Activated naive CD4-positive, alpha-beta T cell treated with Interleukin-2 at 50 U/mL for 16 hours (primary cell): ENCODE measurements around the gene COL6A5.
"Not testable (repeated sequence)": the region's sequence is repeated elsewhere in the genome, so short reads cannot be mapped to it uniquely, and the experiment has no call there.

Source experiments
- DNase-seq: peaks from one replicate; pipeline ENCODE4 v3.0.0-alpha.2; 2020

The COL6A5 gene

GRCh38 chr3:130386604-130387263 lies 41.3 kb downstream of the COL6A5 start:
- no peak for DNase-seq

GRCh38 chr3:130389743-130390478 lies 44.4 kb downstream of the COL6A5 start:
- DNase-seq, result no peak

- no peak for DNase-seq
These were observed 46.8 kb downstream of the COL6A5 start for GRCh38 chr3:130392266-130392665.

- DNase-seq, result no peak
These were observed 48.1 kb downstream of the COL6A5 start for GRCh38 chr3:130393594-130393993.

- no peak for DNase-seq
These were observed 49.9 kb downstream of the COL6A5 start for GRCh38 chr3:130395331-130395730.

- DNase-seq, result no peak
These were observed 50.4 kb downstream of the COL6A5 start for GRCh38 chr3:130395916-130396315.

- no peak for DNase-seq
These were observed 58.9 kb downstream of the COL6A5 start for GRCh38 chr3:130404401-130404800.

- no peak for DNase-seq
These were observed 60.5 kb downstream of the COL6A5 start for GRCh38 chr3:130405956-130406355.

GRCh38 chr3:130408253-130408652 lies 62.8 kb downstream of the COL6A5 start:
- DNase-seq, result not testable (repeated sequence)

GRCh38 chr3:130411320-130411719 lies 65.8 kb downstream of the COL6A5 start:
- no peak for DNase-seq

- no peak for DNase-seq
These were observed 67.6 kb downstream of the COL6A5 start for GRCh38 chr3:130412991-130413560.

- no peak for DNase-seq
These were observed 69.0 kb downstream of the COL6A5 start for GRCh38 chr3:130414457-130414856.

GRCh38 chr3:130420466-130420865 lies 75.0 kb downstream of the COL6A5 start:
- no peak for DNase-seq

- no peak for DNase-seq
These were observed 77.6 kb downstream of the COL6A5 start for GRCh38 chr3:130423064-130423463.

GRCh38 chr3:130424837-130425236 lies 79.4 kb downstream of the COL6A5 start:
- DNase-seq, result no peak

GRCh38 chr3:130425484-130425883 lies 80.0 kb downstream of the COL6A5 start:
- no peak for DNase-seq

GRCh38 chr3:130426206-130426605 lies 80.7 kb downstream of the COL6A5 start:
- no peak for DNase-seq

GRCh38 chr3:130428871-130429712 lies 83.6 kb downstream of the COL6A5 start:
- DNase-seq, result no peak

- DNase-seq, result no peak
These were observed 84.2 kb downstream of the COL6A5 start for GRCh38 chr3:130429713-130430023.

- DNase-seq, result no peak
These were observed 84.8 kb downstream of the COL6A5 start for GRCh38 chr3:130430266-130430665.

- DNase-seq, result not testable (repeated sequence)
These were observed 86.6 kb downstream of the COL6A5 start for GRCh38 chr3:130432086-130432485.

- no peak for DNase-seq
These were observed 87.8 kb downstream of the COL6A5 start for GRCh38 chr3:130433306-130433705.

GRCh38 chr3:130442284-130442683 lies 96.8 kb downstream of the COL6A5 start:
- no peak for DNase-seq
